HL-60 (cell line): ENCODE data around the gene RPN2.

ENCODE experiments used
- CTCF ChIP-seq: IDR thresholded peaks from one replicate; pipeline ENCODE4 v1.5.1; 2011; ENCODE audit warnings: low read length, control low read depth, inconsistent platforms; ENCODE audit not compliant: insufficient read depth
- GABPA ChIP-seq: IDR thresholded peaks from 2 replicates; pipeline ENCODE4 v1.6.1; 2012; ENCODE audit warnings: low read depth
- POLR2AphosphoS5 ChIP-seq: IDR thresholded peaks from 2 replicates; pipeline ENCODE4 v1.6.1; 2012; ENCODE audit warnings: low read depth
- REST ChIP-seq: IDR thresholded peaks from 2 replicates; pipeline ENCODE4 v1.6.1; 2012; ENCODE audit warnings: low read depth; ENCODE audit not compliant: insufficient replicate concordance

DNA sequence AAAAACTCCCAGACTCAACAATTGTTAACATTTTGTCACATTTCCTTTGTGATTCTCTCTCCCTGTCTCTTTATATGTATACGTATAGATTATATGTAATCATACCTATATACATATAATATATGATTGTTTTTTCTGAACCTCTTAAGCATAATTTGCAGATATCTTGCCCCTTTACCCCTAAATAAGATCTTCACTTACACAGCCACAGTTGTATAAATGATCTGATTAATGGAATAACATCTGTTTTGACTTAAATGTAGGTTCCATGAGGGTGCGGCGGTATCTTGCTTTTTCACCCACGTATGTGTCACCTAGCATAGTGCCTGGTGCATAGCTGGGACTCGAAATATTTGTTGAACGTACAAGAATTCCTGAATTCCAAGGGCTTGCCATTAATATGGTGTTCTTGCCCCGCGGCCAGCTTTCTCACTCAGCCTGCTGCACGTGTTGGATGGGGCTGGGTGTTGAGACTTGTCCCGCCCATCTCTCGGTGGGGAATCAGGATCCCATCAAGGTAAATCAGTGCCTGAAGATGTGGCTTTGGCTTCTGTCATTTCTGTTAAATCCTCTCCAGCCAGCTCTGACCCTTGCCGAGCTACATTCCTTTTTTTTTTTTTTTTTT, 99.9 kb downstream of the RPN2 start:
- TF ChIP-seq CTCF (no peak), REST (no peak), POLR2AphosphoS5 (no peak), GABPA (no peak)
